Smooth muscle cell (in vitro differentiated cells): ENCODE data around the gene SMIM11. TPM values are rescaled to one million over a fixed set of nuclear protein-coding genes. Genes with fewer than 3 reads are reported as not detected.

ENCODE experiments used
- DNase-seq: peaks from one replicate; lab custom pipeline; 2025; ENCODE audit not compliant: unreplicated experiment; lab: John Stamatoyannopoulos, UW
- H2AFZ ChIP-seq: fragments of 200-600 bp; sonication (generic); 2 replicates; pipeline ENCODE4 v1.6.0; 2016; ENCODE audit warnings: antibody characterized with exemption, low read depth, mild to moderate bottlenecking
- H3F3A ChIP-seq: fragments of 200-600 bp; sonication (generic); 2 replicates; pipeline ENCODE4 v1.6.0; 2017; ENCODE audit warnings: antibody characterized with exemption, low read depth
- H3K27ac ChIP-seq: fragments of 200-600 bp; sonication (generic); 2 replicates; pipeline ENCODE4 v1.5.1; 2016; ENCODE audit warnings: low read depth, mild to moderate bottlenecking
- H3K27me3 ChIP-seq: fragments of 200-600 bp; sonication (generic); 2 replicates; pipeline ENCODE4 v1.6.1; 2016; ENCODE audit warnings: low read depth, mild to moderate bottlenecking
- H3K36me3 ChIP-seq: fragments of 200-600 bp; sonication (generic); 2 replicates; pipeline ENCODE4 v1.5.1; 2016; ENCODE audit warnings: low read depth
- H3K4me1 ChIP-seq: fragments of 200-600 bp; sonication (generic); 2 replicates; pipeline ENCODE4 v1.5.1; 2016; ENCODE audit warnings: low read depth
- H3K4me2 ChIP-seq: fragments of 200-600 bp; sonication (generic); 2 replicates; pipeline ENCODE4 v1.6.0; 2016; ENCODE audit warnings: mild to moderate bottlenecking
- H3K4me3 ChIP-seq: fragments of 200-600 bp; sonication (generic); 2 replicates; pipeline ENCODE4 v1.5.1; 2016; ENCODE audit warnings: mild to moderate bottlenecking
- H3K79me2 ChIP-seq: fragments of 200-600 bp; sonication (generic); 2 replicates; pipeline ENCODE4 v1.6.0; 2016; ENCODE audit warnings: low read depth, mild to moderate bottlenecking
- H3K9ac ChIP-seq: fragments of 200-600 bp; sonication (generic); 2 replicates; pipeline ENCODE4 v1.6.0; 2016; ENCODE audit warnings: low read depth
- H3K9me3 ChIP-seq: fragments of 200-600 bp; sonication (generic); replicated peaks from 2 replicates; pipeline ENCODE4 v1.5.1; 2016; ENCODE audit warnings: low read depth
- H4K20me1 ChIP-seq: fragments of 200-600 bp; sonication (generic); 2 replicates; pipeline ENCODE4 v1.6.0; 2016; ENCODE audit warnings: low read depth
- WGBS: methylation state at CpG from one replicate; pipeline ENCODE4 v1.1.7; 2016; ENCODE audit warnings: low lambda C conversion rate; 5-methylcytosine and 5-hydroxymethylcytosine counted together
- polyA plus RNA-seq: library from polyadenylated mRNA; unstranded; fragments of >200 nt; fragmentation: Nextera tagmentation; extraction: Ambion mirVana; gene quantifications from 2 replicates; pipeline ENCODE4 v1.2.1, GENCODE V29; 2016
- total RNA-seq: library from RNA; depleted of rRNA; stranded (reverse); fragments of >200 nt; gene quantifications from 2 replicates; pipeline ENCODE4 v1.2.3, GENCODE V29; 2014
- TF ChIP-seq, protein P1 (sequence below): fragments of 200-600 bp; sonication (generic); IDR thresholded peaks from 2 replicates; pipeline ENCODE4 v1.5.1; 2017; ENCODE audit warnings: borderline replicate concordance, mild to moderate bottlenecking, antibody characterized with exemption; ENCODE audit not compliant: insufficient read depth, poor library complexity, severe bottlenecking

The SMIM11 gene
- total and polyA plus RNA-seq, 2 experiments from 2014 or later = 0.57 to 3.8 TPM

- WGBS = 53% methylated on average over 5 of the region's 6 CpGs
These were observed 37.6 kb upstream of the SMIM11 start for GRCh38 chr21:34337741-34338140.

DNA sequence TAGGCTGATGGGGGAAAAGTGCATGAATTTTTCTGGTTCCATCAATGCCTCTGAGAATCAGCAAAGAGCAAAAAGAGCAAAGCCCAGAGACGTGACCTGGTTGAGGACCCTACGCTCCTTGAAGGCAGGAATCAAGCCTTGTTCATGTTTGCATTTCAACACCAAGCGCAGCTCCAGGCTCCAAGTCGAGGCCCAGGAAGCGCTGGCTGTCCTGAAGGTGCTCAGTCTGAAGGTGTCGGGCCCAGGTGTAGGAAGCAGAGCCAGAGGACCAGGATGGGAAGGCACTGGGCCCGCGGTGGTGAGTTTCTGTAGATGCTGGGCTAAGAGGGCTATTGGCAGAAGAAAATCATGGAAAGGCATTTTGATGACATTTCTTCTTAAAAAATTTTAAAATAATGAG lies 37.1 kb upstream of the SMIM11 start:
- H3K9ac ChIP-seq = no peak overlapping the region
- no peaks in the 10 kb centered on the region for H3K9me3 ChIP-seq
- TF ChIP-seq, protein P1, sequence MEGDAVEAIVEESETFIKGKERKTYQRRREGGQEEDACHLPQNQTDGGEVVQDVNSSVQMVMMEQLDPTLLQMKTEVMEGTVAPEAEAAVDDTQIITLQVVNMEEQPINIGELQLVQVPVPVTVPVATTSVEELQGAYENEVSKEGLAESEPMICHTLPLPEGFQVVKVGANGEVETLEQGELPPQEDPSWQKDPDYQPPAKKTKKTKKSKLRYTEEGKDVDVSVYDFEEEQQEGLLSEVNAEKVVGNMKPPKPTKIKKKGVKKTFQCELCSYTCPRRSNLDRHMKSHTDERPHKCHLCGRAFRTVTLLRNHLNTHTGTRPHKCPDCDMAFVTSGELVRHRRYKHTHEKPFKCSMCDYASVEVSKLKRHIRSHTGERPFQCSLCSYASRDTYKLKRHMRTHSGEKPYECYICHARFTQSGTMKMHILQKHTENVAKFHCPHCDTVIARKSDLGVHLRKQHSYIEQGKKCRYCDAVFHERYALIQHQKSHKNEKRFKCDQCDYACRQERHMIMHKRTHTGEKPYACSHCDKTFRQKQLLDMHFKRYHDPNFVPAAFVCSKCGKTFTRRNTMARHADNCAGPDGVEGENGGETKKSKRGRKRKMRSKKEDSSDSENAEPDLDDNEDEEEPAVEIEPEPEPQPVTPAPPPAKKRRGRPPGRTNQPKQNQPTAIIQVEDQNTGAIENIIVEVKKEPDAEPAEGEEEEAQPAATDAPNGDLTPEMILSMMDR = no peak
- no peak overlapping the region for H3K4me2 ChIP-seq
- H3K4me1 ChIP-seq = peaks cover 25% of the 10 kb centered on the region
- no peaks in the 10 kb centered on the region for H3K27me3 ChIP-seq
- H4K20me1 ChIP-seq = no peaks in the 10 kb centered on the region
- H3K79me2 ChIP-seq = no peaks in the 10 kb centered on the region
- no peak for DNase-seq
- no peak overlapping the region for H3K27ac ChIP-seq
- H3K36me3 ChIP-seq = no peaks in the 10 kb centered on the region
- peaks cover 6% of the 10 kb centered on the region for H3F3A ChIP-seq
- no peak overlapping the region for H2AFZ ChIP-seq
- WGBS = 96% methylated on average over 8 of the region's 8 CpGs
- no peak overlapping the region for H3K4me3 ChIP-seq

More at GRCh38 chr21:34337741-34338140, 37.6 kb upstream of the SMIM11 start:
- Histone ChIP-seq H3K4me3 (no peak overlapping the region), H3K36me3 (no peaks in the 10 kb centered on the region), H3K79me2 (no peaks in the 10 kb centered on the region), H3K9me3 (no peaks in the 10 kb centered on the region), H3K9ac (no peak overlapping the region), H2AFZ (no peak overlapping the region), H3K27me3 (no peaks in the 10 kb centered on the region), H3K4me1 (peaks cover 29% of the 10 kb centered on the region), H3K27ac (no peak overlapping the region), H3F3A (peaks cover 6% of the 10 kb centered on the region), H3K4me2 (peak overlapping the region; percentile 48), H4K20me1 (no peaks in the 10 kb centered on the region)
- no peak for DNase-seq
- TF ChIP-seq, protein P1 = no peak

- peaks cover 15% of the 10 kb centered on the region for H3K4me1 ChIP-seq
- no peaks in the 10 kb centered on the region for H3K36me3 ChIP-seq
- H3K79me2 ChIP-seq = no peaks in the 10 kb centered on the region
- H3K4me3 ChIP-seq = no peak overlapping the region
- 57% methylated on average over 3 of the region's 3 CpGs for WGBS
- no peak overlapping the region for H2AFZ ChIP-seq
- H4K20me1 ChIP-seq = no peaks in the 10 kb centered on the region
- no peak overlapping the region for H3K9ac ChIP-seq
- TF ChIP-seq, protein P1 = no peak
- peak overlapping the region; percentile 29 for H3K4me2 ChIP-seq
- no peak for DNase-seq
- H3F3A ChIP-seq = peaks cover 6% of the 10 kb centered on the region
- H3K9me3 ChIP-seq = no peaks in the 10 kb centered on the region
- no peaks in the 10 kb centered on the region for H3K27me3 ChIP-seq
- H3K27ac ChIP-seq = peak overlapping the region; percentile 53
These were observed 35.2 kb upstream of the SMIM11 start for GRCh38 chr21:34340061-34340460.

DNA sequence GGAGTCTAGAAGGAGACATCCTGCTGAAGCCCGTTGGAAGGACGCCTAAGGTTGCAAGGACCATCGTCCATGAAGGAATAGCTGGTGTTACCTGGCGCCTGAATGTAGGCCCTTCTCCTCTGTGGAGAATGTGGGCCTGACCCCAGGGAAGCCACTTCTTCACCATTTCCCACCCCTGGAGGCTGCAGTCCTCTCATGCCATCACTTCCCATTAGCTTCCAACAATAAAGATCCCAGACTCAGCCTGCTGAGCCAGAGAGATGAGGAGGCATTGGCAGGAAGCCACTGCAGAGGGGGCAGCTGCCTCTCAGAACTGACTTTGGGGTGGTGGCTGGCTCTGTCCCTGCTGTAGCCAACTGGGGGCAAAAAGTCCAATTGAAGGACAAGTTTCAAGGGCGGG lies 32.8 kb upstream of the SMIM11 start:
- Histone ChIP-seq H3K4me3 (no peak overlapping the region), H3K9ac (no peak overlapping the region)
- TF ChIP-seq, protein P1 = no peak

More for the DNA sequence above, 32.8 kb upstream of the SMIM11 start:
- no peaks in the 10 kb centered on the region for H4K20me1 ChIP-seq
- H3K27me3 ChIP-seq = no peaks in the 10 kb centered on the region
- DNase-seq = no peak
- H3K4me2 ChIP-seq = no peak overlapping the region
- H2AFZ ChIP-seq = no peak overlapping the region
- no peaks in the 10 kb centered on the region for H3K36me3 ChIP-seq
- no peaks in the 10 kb centered on the region for H3K9me3 ChIP-seq
- H3K79me2 ChIP-seq = no peaks in the 10 kb centered on the region
- WGBS = 93% methylated on average over 5 of the region's 5 CpGs
- H3K27ac ChIP-seq = no peak overlapping the region
- H3K4me1 ChIP-seq = peaks cover 6% of the 10 kb centered on the region
- peaks cover 6% of the 10 kb centered on the region for H3F3A ChIP-seq
